ENCODE results near the gene ATAD3A.

DNA sequence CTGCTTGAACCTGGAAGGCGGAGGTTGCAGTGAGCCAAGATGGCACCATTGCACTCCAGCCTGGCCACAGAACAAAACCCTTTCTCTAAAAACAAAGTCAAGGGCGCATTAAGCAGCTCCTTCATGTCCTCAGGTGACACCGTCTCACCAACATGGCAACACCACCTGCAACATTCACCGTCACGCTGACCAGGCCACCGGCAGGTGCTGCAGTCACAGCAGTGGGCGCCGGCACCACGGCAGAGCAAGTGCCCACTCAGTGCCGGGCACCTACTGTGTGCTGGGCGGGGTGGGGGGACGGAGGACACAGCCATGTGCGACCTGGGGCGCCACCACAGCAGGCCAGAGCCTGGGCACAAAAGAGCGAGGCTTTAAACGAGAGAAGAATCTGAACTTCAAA lies 28.2 kb upstream of the ATAD3A start:
- TF ChIP-seq POLR2A (IDR thresholded peaks at IDR 0.05), result no peak
- TF ChIP-seq, protein P1, sequence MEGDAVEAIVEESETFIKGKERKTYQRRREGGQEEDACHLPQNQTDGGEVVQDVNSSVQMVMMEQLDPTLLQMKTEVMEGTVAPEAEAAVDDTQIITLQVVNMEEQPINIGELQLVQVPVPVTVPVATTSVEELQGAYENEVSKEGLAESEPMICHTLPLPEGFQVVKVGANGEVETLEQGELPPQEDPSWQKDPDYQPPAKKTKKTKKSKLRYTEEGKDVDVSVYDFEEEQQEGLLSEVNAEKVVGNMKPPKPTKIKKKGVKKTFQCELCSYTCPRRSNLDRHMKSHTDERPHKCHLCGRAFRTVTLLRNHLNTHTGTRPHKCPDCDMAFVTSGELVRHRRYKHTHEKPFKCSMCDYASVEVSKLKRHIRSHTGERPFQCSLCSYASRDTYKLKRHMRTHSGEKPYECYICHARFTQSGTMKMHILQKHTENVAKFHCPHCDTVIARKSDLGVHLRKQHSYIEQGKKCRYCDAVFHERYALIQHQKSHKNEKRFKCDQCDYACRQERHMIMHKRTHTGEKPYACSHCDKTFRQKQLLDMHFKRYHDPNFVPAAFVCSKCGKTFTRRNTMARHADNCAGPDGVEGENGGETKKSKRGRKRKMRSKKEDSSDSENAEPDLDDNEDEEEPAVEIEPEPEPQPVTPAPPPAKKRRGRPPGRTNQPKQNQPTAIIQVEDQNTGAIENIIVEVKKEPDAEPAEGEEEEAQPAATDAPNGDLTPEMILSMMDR (IDR thresholded peaks at IDR 0.05), result no peak
- no peak for TF ChIP-seq EP300 (IDR thresholded peaks at IDR 0.05)

All from ovary (tissue), 3 donors.